GM10847 (cell line): ENCODE results near the gene FOXRED1.
A peak's percentile ranks its signal among the peaks of the same experiment; 100 is the strongest.

Source experiments
- POLR2A ChIP-seq: IDR thresholded peaks from 2 replicates; pipeline ENCODE4 v1.6.1; 2011; ENCODE audit not compliant: insufficient read length; ENCODE audit errors: extremely low read depth

FOXRED1 gene

GRCh38 chr11:126268708-126269579, at the start of gene FOXRED1, which contains the start of gene SRPRA:
TSS of gene FOXRED1 (plus strand) at chr11:126269154. CDS start at chr11:126269207, 53 bp downstream.
TSS of gene SRPRA (minus strand) at chr11:126268895. CDS start at chr11:126268804, 91 bp downstream.
- peak; percentile 70 for TF ChIP-seq POLR2A

DNA sequence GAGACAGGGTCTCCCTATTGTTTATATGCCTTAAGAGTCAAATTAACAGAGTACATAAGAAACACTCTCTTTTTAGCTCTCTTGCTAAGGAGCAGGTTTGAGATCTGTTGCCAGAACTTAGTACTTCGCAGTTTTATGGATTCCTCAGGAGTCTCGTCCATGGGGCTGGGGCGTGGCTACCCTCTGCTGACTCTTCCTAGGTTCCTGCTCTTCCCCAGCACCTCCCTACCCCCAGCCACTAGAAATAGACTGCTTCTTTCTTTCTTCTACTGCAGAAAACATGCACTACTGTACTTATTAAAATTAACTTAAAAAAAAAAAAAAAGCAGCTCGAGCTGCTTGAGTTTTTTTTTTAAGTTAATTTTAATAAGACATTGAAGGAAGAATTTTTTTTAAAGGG, 49.4 kb upstream of the FOXRED1 start:
- TF ChIP-seq POLR2A: no peak

DNA sequence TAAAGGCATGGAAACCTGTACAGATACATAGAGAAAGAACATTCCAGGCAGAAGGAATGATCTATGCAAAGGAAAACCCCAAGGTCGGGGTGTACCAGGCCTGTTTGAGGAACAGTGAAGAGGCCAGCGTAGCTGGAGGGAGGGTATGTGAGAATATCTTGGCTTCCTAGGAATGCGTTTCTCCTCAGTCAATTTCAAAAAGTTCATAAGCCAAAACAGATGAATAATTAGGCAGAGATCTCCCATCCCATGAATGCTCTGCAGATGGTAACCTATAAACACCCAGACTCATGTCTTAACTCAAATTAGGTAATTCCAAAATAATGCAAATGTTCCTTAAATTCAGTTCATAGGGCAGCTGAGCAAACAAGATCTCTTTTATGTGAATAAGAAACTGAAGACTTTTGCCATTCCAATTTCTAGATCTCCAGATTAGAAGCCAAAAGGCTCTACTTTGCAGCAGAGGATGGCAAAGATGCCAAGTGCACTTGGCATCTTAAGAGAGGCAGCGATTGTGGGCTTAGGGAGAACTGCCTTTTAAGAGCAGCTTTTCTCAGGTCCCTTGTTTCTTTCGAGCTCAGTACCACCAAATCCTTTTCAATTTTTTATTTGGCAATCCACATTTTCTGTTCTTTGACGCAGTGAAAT, 44.2 kb upstream of the FOXRED1 start:
- no peak for TF ChIP-seq POLR2A

DNA sequence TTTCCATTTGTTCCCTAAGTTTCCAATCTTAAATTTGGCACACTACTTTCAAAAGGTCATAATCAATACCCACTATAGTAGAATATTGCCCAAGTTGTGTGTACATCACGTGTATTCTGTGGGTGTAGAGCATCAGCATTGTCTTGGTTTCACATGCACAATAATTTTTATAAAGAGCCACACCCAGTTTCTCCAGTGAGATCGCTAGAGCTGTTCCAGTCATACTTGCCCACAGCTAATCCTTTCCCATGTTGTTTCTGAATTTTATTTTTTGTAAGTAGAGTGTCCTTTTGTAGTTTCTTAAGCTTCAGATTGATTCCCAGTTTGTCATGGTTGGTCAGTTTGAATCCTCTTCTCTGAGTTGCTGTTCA, 43.7 kb upstream of the FOXRED1 start:
- TF ChIP-seq POLR2A: no peak

GRCh38 chr11:126226334-126227084, 42.4 kb upstream of the FOXRED1 start:
- TF ChIP-seq POLR2A: no peak

DNA sequence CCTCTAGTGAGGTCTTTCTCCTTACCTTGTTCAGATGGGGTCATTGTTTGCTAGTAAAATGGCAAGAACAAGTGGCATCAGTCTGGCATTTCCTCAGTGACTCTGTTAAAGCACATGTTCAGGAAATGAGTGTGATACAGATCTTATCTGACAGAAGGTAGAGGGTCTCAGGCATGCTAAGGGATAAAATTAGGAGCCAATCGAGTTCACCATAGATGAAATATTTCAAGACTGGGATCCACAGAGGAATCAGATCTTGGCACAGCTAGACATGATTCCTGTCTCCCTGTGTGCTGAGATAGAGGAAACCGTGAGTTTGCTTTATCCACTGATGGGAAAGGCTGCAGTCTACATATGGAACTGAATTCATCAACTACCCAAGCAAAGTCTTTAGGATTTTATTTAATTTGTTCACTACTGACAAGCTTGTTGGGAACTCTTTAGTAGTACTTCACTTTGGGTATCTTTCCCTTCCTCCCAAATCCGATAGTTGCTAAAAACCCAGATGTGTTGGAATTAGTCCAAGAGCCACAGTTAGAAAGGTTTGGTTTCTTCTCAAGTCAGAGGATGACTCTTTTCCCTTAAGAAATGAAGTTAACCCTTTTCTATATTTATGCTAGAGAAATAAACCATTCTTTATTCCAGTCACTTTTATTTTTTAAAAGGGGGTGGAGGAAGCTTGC, 39.0 kb upstream of the FOXRED1 start:
- no peak for TF ChIP-seq POLR2A

DNA sequence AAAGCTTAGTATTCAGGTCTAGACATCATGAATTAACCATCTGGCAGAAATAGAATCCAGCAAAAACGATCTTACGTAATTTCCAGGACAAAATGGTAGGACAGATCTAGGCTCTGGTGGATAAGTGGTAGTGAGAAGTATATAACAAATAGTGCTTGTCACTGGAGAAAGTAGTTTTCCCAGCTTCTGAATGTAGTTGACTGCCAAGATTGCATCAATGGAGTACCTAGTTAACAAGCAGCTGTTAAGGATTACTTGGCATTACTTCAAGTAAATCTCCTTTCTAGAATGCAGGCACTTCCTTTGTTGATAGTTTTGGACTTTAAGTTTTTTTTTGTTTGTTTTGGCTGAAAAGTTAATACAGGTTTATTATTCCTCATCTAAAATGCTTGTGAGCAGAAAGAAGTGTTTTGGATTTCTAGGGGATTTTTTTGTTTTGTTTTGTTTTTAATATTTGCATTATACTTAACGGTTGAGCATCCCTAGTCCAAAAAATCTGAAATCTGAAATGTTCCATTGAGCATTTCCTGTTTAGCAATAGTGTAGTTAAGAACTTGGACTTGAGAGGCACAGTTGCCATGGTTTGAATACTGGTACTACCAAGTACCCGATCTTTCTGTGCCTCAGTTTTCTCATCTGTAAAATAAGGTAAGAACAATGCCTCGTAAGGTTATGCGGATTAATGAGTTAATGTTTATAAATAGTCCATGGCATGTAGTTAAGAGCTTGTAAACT, 37.1 kb upstream of the FOXRED1 start:
- TF ChIP-seq POLR2A: no peak

DNA sequence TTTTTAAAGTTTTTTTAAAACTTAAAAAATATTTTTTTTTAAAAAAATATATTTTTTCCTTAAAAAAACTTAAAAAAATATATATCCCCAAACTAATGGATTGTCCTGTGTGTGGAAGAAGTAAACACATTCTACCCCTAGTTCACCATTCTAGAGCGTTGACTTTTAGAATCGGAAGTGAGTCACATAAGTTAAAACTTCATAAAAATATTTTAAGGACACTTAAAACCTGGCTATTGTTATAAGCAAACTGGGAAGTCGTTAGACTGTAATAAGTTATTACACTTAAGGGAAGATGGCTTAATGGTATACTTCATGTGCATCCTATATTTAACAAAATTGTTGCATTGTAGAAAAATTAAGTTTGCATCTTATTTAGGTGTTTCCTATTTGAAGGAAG, 36.3 kb upstream of the FOXRED1 start:
- TF ChIP-seq POLR2A: no peak

GRCh38 chr11:126233391-126233790, 35.6 kb upstream of the FOXRED1 start:
- no peak for TF ChIP-seq POLR2A

GRCh38 chr11:126246636-126247035, 22.3 kb upstream of the FOXRED1 start:
- TF ChIP-seq POLR2A: no peak

DNA sequence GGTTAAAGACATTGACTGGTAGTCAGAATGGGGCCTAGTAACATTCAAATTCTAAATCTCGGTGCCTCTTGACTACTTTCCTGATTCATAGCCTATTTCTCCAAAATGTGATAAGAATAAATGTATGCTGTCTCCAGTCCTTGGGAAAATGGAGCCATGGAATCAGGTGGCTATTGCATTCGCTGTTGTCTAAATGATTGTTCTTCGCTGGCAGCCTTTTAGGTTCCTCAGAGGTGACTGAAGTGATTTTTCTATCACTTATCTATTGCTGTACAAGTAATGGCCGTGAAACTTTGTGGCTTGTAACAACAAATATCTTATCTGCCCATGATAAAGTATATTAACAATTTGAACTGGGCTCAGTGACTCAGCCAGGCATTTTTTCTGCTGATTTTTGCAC, 15.7 kb upstream of the FOXRED1 start:
- TF ChIP-seq POLR2A: no peak

- TF ChIP-seq POLR2A: no peak
Observed at GRCh38 chr11:126254819-126255218, 14.1 kb upstream of the FOXRED1 start.

- no peak for TF ChIP-seq POLR2A
Observed at GRCh38 chr11:126256216-126256615, 12.7 kb upstream of the FOXRED1 start.

DNA sequence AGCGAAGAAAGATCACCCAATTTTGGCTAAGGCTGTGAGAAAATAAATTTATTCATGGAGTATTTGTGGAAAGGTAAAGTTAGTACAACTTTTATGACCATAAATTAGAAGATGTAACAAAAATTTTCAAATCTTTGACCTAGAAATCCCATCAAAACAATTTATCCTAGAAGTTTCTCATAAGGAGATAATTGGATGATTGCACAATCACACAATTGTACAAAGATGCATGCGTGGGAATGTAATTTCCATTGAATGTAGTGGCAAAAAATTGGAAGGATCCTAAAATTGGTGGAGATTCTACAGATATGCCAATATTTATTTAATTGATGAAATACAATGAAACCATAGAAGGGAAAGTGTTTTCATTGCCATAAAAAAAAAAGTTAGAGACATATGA, 11.8 kb upstream of the FOXRED1 start:
- TF ChIP-seq POLR2A: no peak
